GM23248 (cell line): Measurements from ENCODE around the gene PLCB1. TPM values are rescaled to one million over a fixed set of nuclear protein-coding genes. Genes with fewer than 3 reads are reported as not detected.

Source experiments
- DNase-seq: peaks from one replicate; pipeline ENCODE4 v3.0.0-alpha.2; 2015
- H2AFZ ChIP-seq: fragments of 200-600 bp; sonication (generic); 2 replicates; pipeline ENCODE4 v1.6.1; 2016; ENCODE audit warnings: antibody characterized with exemption
- H3F3A ChIP-seq: fragments of 200-600 bp; sonication (generic); 2 replicates; pipeline ENCODE4 v1.6.1; 2016; ENCODE audit warnings: mild to moderate bottlenecking, antibody characterized with exemption, mixed run types; ENCODE audit not compliant: insufficient read depth
- H3K27ac ChIP-seq: fragments of 200-600 bp; sonication (generic); 2 replicates; pipeline ENCODE4 v1.5.1; 2016; ENCODE audit warnings: mild to moderate bottlenecking
- H3K27me3 ChIP-seq: fragments of 200-600 bp; sonication (generic); replicated peaks from 2 replicates; pipeline ENCODE4 v1.6.1; 2016; ENCODE audit warnings: mild to moderate bottlenecking; ENCODE audit not compliant: insufficient read depth
- H3K36me3 ChIP-seq: fragments of 200-600 bp; sonication (generic); 2 replicates; pipeline ENCODE4 v1.6.1; 2016; ENCODE audit warnings: low read depth, mild to moderate bottlenecking
- H3K4me1 ChIP-seq: fragments of 200-600 bp; sonication (generic); 2 replicates; pipeline ENCODE4 v1.6.1; 2016; ENCODE audit warnings: mild to moderate bottlenecking; ENCODE audit not compliant: insufficient read depth
- H3K4me2 ChIP-seq: fragments of 200-600 bp; sonication (generic); one replicate; pipeline ENCODE4 v1.6.1; 2016; ENCODE audit warnings: mild to moderate bottlenecking; ENCODE audit not compliant: unreplicated experiment
- H3K4me3 ChIP-seq: fragments of 200-600 bp; sonication (generic); 2 replicates; pipeline ENCODE4 v1.5.1; 2016; ENCODE audit warnings: mild to moderate bottlenecking
- H3K79me2 ChIP-seq: fragments of 200-600 bp; sonication (generic); 2 replicates; pipeline ENCODE4 v1.6.1; 2016; ENCODE audit warnings: mild to moderate bottlenecking; ENCODE audit not compliant: insufficient read depth
- H3K9ac ChIP-seq: fragments of 200-600 bp; sonication (generic); 2 replicates; pipeline ENCODE4 v1.6.1; 2016; ENCODE audit warnings: mild to moderate bottlenecking
- H3K9me2 ChIP-seq: fragments of 200-600 bp; sonication (generic); 2 replicates; pipeline ENCODE4 v1.6.1; 2016; ENCODE audit warnings: mixed run types, mild to moderate bottlenecking, moderate library complexity; ENCODE audit not compliant: insufficient read depth
- H3K9me3 ChIP-seq: fragments of 200-600 bp; sonication (generic); one replicate; pipeline ENCODE4 v1.6.1; 2017; ENCODE audit warnings: low read depth
- H4K20me1 ChIP-seq: fragments of 200-600 bp; sonication (generic); 2 replicates; pipeline ENCODE4 v1.6.0; 2016; ENCODE audit not compliant: insufficient read depth
- EZH2 ChIP-seq: fragments of 200-600 bp; sonication (generic); IDR thresholded peaks from 2 replicates; pipeline ENCODE4 v1.6.1; 2018; ENCODE audit warnings: antibody characterized with exemption, mild to moderate bottlenecking; ENCODE audit not compliant: insufficient read depth, poor library complexity, severe bottlenecking
- EZH2phosphoT487 ChIP-seq: fragments of 200-600 bp; sonication (generic); IDR thresholded peaks from 2 replicates; pipeline ENCODE4 v1.6.1; 2018; ENCODE audit warnings: antibody characterized with exemption, moderate library complexity, mild to moderate bottlenecking, low read depth; ENCODE audit not compliant: insufficient read depth
- WGBS, 2 experiments: methylation state at CpG; one replicate each; pipeline ENCODE4 v1.1.6; 2015 to 2017; ENCODE audit warnings: low lambda C conversion rate in 2 of 2, low coverage in 1 of 2; ENCODE audit errors: missing lambda C conversion rate in 2 of 2; 5-methylcytosine and 5-hydroxymethylcytosine counted together
- in situ Hi-C: fragments of 300-500 bp; cut with MboI; formaldehyde crosslinking; loops from 2 replicates; pipeline ENCODE4 v1.15.0; 2020
- polyA plus RNA-seq: library from polyadenylated mRNA; unstranded; fragments of >200 nt; fragmentation: Nextera tagmentation; extraction: Ambion mirVana; gene quantifications from 2 replicates; pipeline ENCODE4 v1.2.1, GENCODE V29; 2016
- total RNA-seq: library from RNA; depleted of rRNA; stranded (reverse); fragments of >200 nt; shearing (Covaris generic); gene quantifications from 2 replicates; pipeline ENCODE4 v1.2.3, GENCODE V29; 2014

The PLCB1 gene
- total and polyA plus RNA-seq, 2 experiments from 2014 or later, result 3.7 to 12.8 TPM

GRCh38 chr20:8368670-8369069, 236.6 kb downstream of the PLCB1 start:
- Histone ChIP-seq H3K9ac (no peak overlapping the region), H3K4me1 (no peaks in the 10 kb centered on the region), H3K9me2 (no peaks in the 10 kb centered on the region), H4K20me1 (peaks cover 4% of the 10 kb centered on the region; the same call in 1 of the 2 replicates), H2AFZ (no peak overlapping the region), H3K4me2 (no peak overlapping the region), H3K36me3 (no peaks in the 10 kb centered on the region), H3K27me3 (no peaks in the 10 kb centered on the region), H3K27ac (no peak overlapping the region), H3K79me2 (no peaks in the 10 kb centered on the region), H3F3A (no peaks in the 10 kb centered on the region), H3K4me3 (no peak overlapping the region), H3K9me3 (no peaks in the 10 kb centered on the region)
- TF ChIP-seq EZH2 (no peak), EZH2phosphoT487 (no peak)
- no peak for DNase-seq
- in situ Hi-C loops, result no loop called here
- 87 to 92% methylated on average over 1 to 3 of the region's 3 CpGs for WGBS, 2 experiments

GRCh38 chr20:8369311-8369710, 237.2 kb downstream of the PLCB1 start:
- H2AFZ ChIP-seq, result no peak overlapping the region
- H3F3A ChIP-seq, result no peaks in the 10 kb centered on the region
- H3K36me3 ChIP-seq, result no peaks in the 10 kb centered on the region
- H3K9me3 ChIP-seq, result no peaks in the 10 kb centered on the region
- H3K79me2 ChIP-seq, result no peaks in the 10 kb centered on the region
- in situ Hi-C loops, result no loop called here
- no peak overlapping the region for H3K27ac ChIP-seq
- H3K4me1 ChIP-seq, result no peaks in the 10 kb centered on the region
- H4K20me1 ChIP-seq, result peaks cover 4% of the 10 kb centered on the region; the same call in 1 of the 2 replicates
- 86 to 92% methylated on average over 2 of the region's 2 CpGs for WGBS, 2 experiments
- H3K27me3 ChIP-seq, result no peaks in the 10 kb centered on the region
- TF ChIP-seq EZH2 (no peak), EZH2phosphoT487 (no peak)
- H3K9me2 ChIP-seq, result no peaks in the 10 kb centered on the region
- DNase-seq, result no peak
- H3K9ac ChIP-seq, result no peak overlapping the region
- no peak overlapping the region for H3K4me2 ChIP-seq
- no peak overlapping the region for H3K4me3 ChIP-seq

GRCh38 chr20:8370774-8371173, 238.7 kb downstream of the PLCB1 start:
- H3K4me2 ChIP-seq, result no peak overlapping the region
- no peaks in the 10 kb centered on the region for H3F3A ChIP-seq
- no peak overlapping the region for H2AFZ ChIP-seq
- H3K79me2 ChIP-seq, result no peaks in the 10 kb centered on the region
- H3K27me3 ChIP-seq, result no peaks in the 10 kb centered on the region
- no peak overlapping the region for H3K9ac ChIP-seq
- H3K36me3 ChIP-seq, result no peaks in the 10 kb centered on the region
- in situ Hi-C loops, result no loop called here
- no peaks in the 10 kb centered on the region for H3K9me3 ChIP-seq
- 96 to 97% methylated on average over 5 of the region's 5 CpGs for WGBS, 2 experiments
- TF ChIP-seq EZH2, result no peak
- no peak for TF ChIP-seq EZH2phosphoT487
- no peaks in the 10 kb centered on the region for H3K9me2 ChIP-seq
- H4K20me1 ChIP-seq, result peaks cover 4% of the 10 kb centered on the region; the same call in 1 of the 2 replicates
- no peak for DNase-seq
- no peak overlapping the region for H3K27ac ChIP-seq
- H3K4me3 ChIP-seq, result no peak overlapping the region
- no peaks in the 10 kb centered on the region for H3K4me1 ChIP-seq

- no peak for TF ChIP-seq EZH2
- TF ChIP-seq EZH2phosphoT487, result no peak
- H3K27ac ChIP-seq, result no peak overlapping the region
- no peaks in the 10 kb centered on the region for H3K27me3 ChIP-seq
- H3F3A ChIP-seq, result no peaks in the 10 kb centered on the region
- H3K4me3 ChIP-seq, result no peak overlapping the region
- H2AFZ ChIP-seq, result no peak overlapping the region
- H3K9ac ChIP-seq, result no peak overlapping the region
- H3K9me3 ChIP-seq, result no peaks in the 10 kb centered on the region
- H3K79me2 ChIP-seq, result no peaks in the 10 kb centered on the region
- H3K36me3 ChIP-seq, result no peaks in the 10 kb centered on the region
- in situ Hi-C loops, result no loop called here
- 94 to 97% methylated on average over 5 of the region's 5 CpGs for WGBS, 2 experiments
- H3K4me1 ChIP-seq, result no peaks in the 10 kb centered on the region
- no peaks in the 10 kb centered on the region for H3K9me2 ChIP-seq
- no peaks in the 10 kb centered on the region for H4K20me1 ChIP-seq
- no peak overlapping the region for H3K4me2 ChIP-seq
- DNase-seq, result no peak
These were observed 240.8 kb downstream of the PLCB1 start for GRCh38 chr20:8372824-8373380.
